Suprapubic skin (tissue), 4 donors: ENCODE data around the gene RTN4R. TPM values are rescaled to one million over a fixed set of nuclear protein-coding genes. Genes with fewer than 3 reads are reported as not detected.

Source experiments
- DNase-seq, 2 donors: peaks; one replicate each; pipeline ENCODE4 v3.0.0-alpha.2; 2019; ENCODE audit warnings: low spot score in 2 of 2
- H3K27ac ChIP-seq: fragments of 200-600 bp; sonication (generic); one replicate; pipeline ENCODE4 v1.5.1; 2019
- H3K27me3 ChIP-seq: fragments of 200-600 bp; sonication (generic); one replicate; pipeline ENCODE4 v1.5.1; 2019
- H3K36me3 ChIP-seq: fragments of 200-600 bp; sonication (generic); one replicate; pipeline ENCODE4 v1.5.1; 2019
- H3K4me1 ChIP-seq: fragments of 200-600 bp; sonication (generic); one replicate; pipeline ENCODE4 v1.5.1; 2019
- H3K4me3 ChIP-seq: fragments of 200-600 bp; sonication (generic); one replicate; pipeline ENCODE4 v1.5.1; 2019; ENCODE audit warnings: mild to moderate bottlenecking
- H3K9me3 ChIP-seq: fragments of 200-600 bp; sonication (generic); one replicate; pipeline ENCODE4 v1.5.1; 2019
- CTCF ChIP-seq, 2 donors: fragments of 200-600 bp in 1 of 2; fragments of 450-650 bp in 1 of 2; sonication (generic) in 1 of 2; IDR thresholded peaks; one replicate each; pipeline ENCODE4 v1.5.1; 2016 to 2019; ENCODE audit warnings: antibody characterized with exemption in 2 of 2, mild to moderate bottlenecking in 1 of 2, moderate library complexity in 1 of 2
- EP300 ChIP-seq: sonication (generic); formaldehyde crosslinking; IDR thresholded peaks from one replicate; pipeline ENCODE4 v1.6.1; 2017; ENCODE audit warnings: antibody characterized with exemption
- POLR2A ChIP-seq, 2 donors: fragments of 450-650 bp; IDR thresholded peaks; one replicate each; pipeline ENCODE4 v1.6.1; 2017; ENCODE audit warnings: antibody characterized with exemption in 2 of 2, mild to moderate bottlenecking in 2 of 2, moderate library complexity in 2 of 2
- POLR2AphosphoS5 ChIP-seq, 3 donors: sonication (generic); formaldehyde crosslinking; IDR thresholded peaks; one replicate each; pipeline ENCODE4 v1.6.1; 2017; ENCODE audit warnings: antibody characterized with exemption in 3 of 3
- WGBS: methylation state at CpG from one replicate; pipeline ENCODE4 v1.1.5; 2018; 5-methylcytosine and 5-hydroxymethylcytosine counted together
- total RNA-seq, 4 donors: library from RNA; depleted of rRNA; stranded (reverse); fragments of >200 nt; gene quantifications; one replicate each; pipeline ENCODE4 v1.1.0, GENCODE V29; 2016

Gene RTN4R
- total RNA-seq, 4 donors from 2014 or later = 5.0 to 12.2 (median 9.2) TPM

DNA sequence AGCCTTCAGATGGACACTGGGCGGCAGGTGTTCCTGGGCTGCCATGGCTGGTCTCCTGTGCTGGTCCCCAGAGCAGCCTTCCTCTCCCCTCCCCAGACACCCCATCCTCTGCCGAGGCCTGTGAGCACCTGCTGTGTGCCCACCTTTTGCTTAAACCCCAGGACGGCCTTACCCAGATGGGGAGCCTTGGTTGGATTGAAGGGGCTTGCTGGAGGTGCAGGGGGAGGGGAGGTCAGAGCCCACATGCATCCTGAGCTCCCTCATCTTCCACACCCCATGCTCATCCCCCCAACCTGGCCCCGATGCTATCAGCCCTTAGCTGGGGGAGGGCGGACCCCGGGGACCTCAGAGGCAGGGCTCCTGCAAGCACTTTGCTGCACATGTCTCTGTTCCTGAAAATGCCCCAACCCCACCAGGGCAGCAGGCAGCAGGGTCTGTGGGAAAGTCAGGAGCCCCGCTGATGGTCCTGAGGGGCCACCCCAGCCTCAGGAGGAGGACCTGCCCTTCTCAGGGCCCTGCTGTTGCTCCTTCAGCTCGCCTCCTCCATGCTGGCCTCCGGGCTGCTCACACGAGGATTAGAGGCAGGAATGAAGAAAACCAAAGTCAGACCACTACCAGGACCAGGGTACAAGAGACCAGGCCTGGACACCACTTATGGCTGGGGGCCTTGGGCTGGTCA, 75.7 kb downstream of the RTN4R start:
- Histone ChIP-seq H3K4me3 (no peak overlapping the region), H3K4me1 (no peaks in the 10 kb centered on the region), H3K27ac (no peak overlapping the region), H3K27me3 (no peaks in the 10 kb centered on the region), H3K36me3 (no peaks in the 10 kb centered on the region), H3K9me3 (no peaks in the 10 kb centered on the region)
- WGBS = 87% methylated on average over 7 of the region's 10 CpGs
- no peak for DNase-seq
- TF ChIP-seq EP300 = no peak
- TF ChIP-seq POLR2AphosphoS5 (IDR thresholded peaks at IDR 0.05) = no peak
- TF ChIP-seq POLR2A (IDR thresholded peaks at IDR 0.05) = no peak
- TF ChIP-seq CTCF (IDR thresholded peaks at IDR 0.05) = no peak

DNA sequence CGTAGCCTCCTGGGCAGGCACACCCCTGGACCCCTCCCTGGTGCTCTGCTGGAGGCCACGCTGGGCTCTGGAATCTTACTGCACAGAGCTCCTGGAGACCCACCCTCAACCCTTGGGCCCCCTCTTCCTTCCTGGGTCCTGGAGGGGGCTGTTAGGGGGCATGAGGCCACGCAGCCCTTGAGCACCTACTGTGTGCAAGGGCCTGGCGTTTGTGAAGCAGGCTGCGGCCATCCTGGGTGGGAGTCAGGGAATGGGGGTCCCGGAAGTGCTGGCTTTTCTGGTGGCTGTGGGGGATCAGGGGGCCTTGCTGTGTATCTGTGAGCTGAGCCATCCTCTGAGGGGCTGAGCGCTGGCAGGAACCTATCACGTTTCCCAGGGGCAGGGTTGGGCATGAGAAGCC, 76.3 kb downstream of the RTN4R start:
- TF ChIP-seq POLR2AphosphoS5 (IDR thresholded peaks at IDR 0.05) = no peak
- no peak for TF ChIP-seq EP300
- TF ChIP-seq CTCF (IDR thresholded peaks at IDR 0.05) = no peak
- TF ChIP-seq POLR2A (IDR thresholded peaks at IDR 0.05) = no peak
- Histone ChIP-seq H3K4me3 (no peak overlapping the region), H3K27ac (no peak overlapping the region), H3K4me1 (no peaks in the 10 kb centered on the region), H3K36me3 (no peaks in the 10 kb centered on the region), H3K27me3 (no peaks in the 10 kb centered on the region), H3K9me3 (no peaks in the 10 kb centered on the region)
- no CpG with 5 or more reads among the region's 8 CpGs for WGBS
- DNase-seq = no peak

Other genes with a start within 250 kb of the RTN4R start
- 10 to 100 TPM; 23.1 to 31.9 (median 26.8) TPM for gene TANGO2, start 247.2 kb downstream of the RTN4R start, total RNA-seq
- 10 to 100 TPM; 22.4 to 69.1 (median 38.0) TPM for gene DGCR8, start 188.1 kb downstream of the RTN4R start, total RNA-seq
- 100 to 1,000 TPM; 107 to 150 (median 119) TPM for gene RANBP1, start 152.2 kb downstream of the RTN4R start, total RNA-seq
- gene TRMT2A, start 151.1 kb downstream of the RTN4R start, total RNA-seq = 10 to 100 TPM; 52.0 to 98.6 (median 55.7) TPM
- 10 to 100 TPM; 26.0 to 64.2 (median 34.9) TPM for gene ZDHHC8, start 136.5 kb downstream of the RTN4R start, total RNA-seq
- under 1 TPM in 1 of 4 donors, not detected in 3; 0.34 TPM for gene CCDC188, start 117.3 kb downstream of the RTN4R start, total RNA-seq
- gene DGCR6L, start 51.7 kb upstream of the RTN4R start, total RNA-seq = 10 to 100 TPM; 45.9 to 75.2 (median 63.0) TPM
- 10 to 100 TPM in 3 of 4 donors, 1 to 10 TPM in 1; 9.3 to 17.5 (median 10.5) TPM for gene ZNF74, start 125.8 kb upstream of the RTN4R start, total RNA-seq
- gene SCARF2, start 169.5 kb upstream of the RTN4R start, total RNA-seq = 10 to 100 TPM in 1 of 4 donors, 1 to 10 TPM in 3; 2.8 to 11.3 (median 5.8) TPM
- 10 to 100 TPM; 12.3 to 29.7 (median 18.3) TPM for gene KLHL22, start 227.5 kb upstream of the RTN4R start, total RNA-seq
- gene MED15, start 239.3 kb upstream of the RTN4R start, total RNA-seq = 100 to 1,000 TPM in 1 of 4 donors, 10 to 100 TPM in 3; 59.8 to 163 (median 70.8) TPM